HepG2 (cell line): Measurements from ENCODE around the gene IVD.

ENCODE experiments used
- HCFC1 ChIP-seq: fragments of 150-350 bp; IDR thresholded peaks from 2 replicates; pipeline ENCODE4 v1.6.1; 2014; ENCODE audit warnings: low read depth, low read length
- HES4 ChIP-seq: sonication (generic); formaldehyde crosslinking; IDR thresholded peaks from 2 replicates; pipeline ENCODE4 v1.9.0; 2021; ENCODE audit warnings: mild to moderate bottlenecking, missing genetic modification reagents, borderline replicate concordance
- HNRNPH1 ChIP-seq: fragments of 200-400 bp; formaldehyde crosslinking; optimal IDR thresholded peaks from 2 replicates; pipeline ENCODE3; 2017; ENCODE audit warnings: mild to moderate bottlenecking, low read depth, low read length
- HOMEZ ChIP-seq: IDR thresholded peaks from 2 replicates; pipeline ENCODE4 v1.6.1; 2016; ENCODE audit warnings: low read depth
- NR1H2 ChIP-seq: sonication (generic); formaldehyde crosslinking; IDR thresholded peaks from 2 replicates; pipeline ENCODE4 v1.8.1; 2022; ENCODE audit warnings: low read depth, missing genetic modification reagents, borderline replicate concordance
- NR2C2 ChIP-seq: sonication (generic); formaldehyde crosslinking; IDR thresholded peaks from 2 replicates; pipeline ENCODE4 v1.4.0; 2020; ENCODE audit warnings: missing genetic modification reagents, mild to moderate bottlenecking, moderate library complexity, borderline replicate concordance
- RNF2 ChIP-seq: fragments of 450-650 bp; conservative IDR thresholded peaks from 2 replicates; pipeline ENCODE4 v1.6.1; 2016; ENCODE audit warnings: low read depth
- SIN3A ChIP-seq: IDR thresholded peaks from 2 replicates; pipeline ENCODE4 v1.6.1; 2011; ENCODE audit warnings: low read depth, mild to moderate bottlenecking, control low read depth, low read length, borderline replicate concordance
- ZBTB25 ChIP-seq: IDR thresholded peaks from 2 replicates; pipeline ENCODE4 v1.6.1; 2018; ENCODE audit warnings: missing genetic modification reagents
- ZNF264 ChIP-seq: sonication (generic); formaldehyde crosslinking; IDR thresholded peaks from 2 replicates; pipeline ENCODE4 v1.4.0; 2020; ENCODE audit warnings: missing genetic modification reagents

GRCh38 chr15:40465939-40466338, 60.3 kb downstream of the IVD start:
- TF ChIP-seq SIN3A, result no peak
- no peak for TF ChIP-seq HOMEZ (CRISPR knock-in tag)
- TF ChIP-seq NR2C2 (CRISPR knock-in tag), result no peak
- no peak for TF ChIP-seq RNF2
- TF ChIP-seq NR1H2 (CRISPR knock-in tag), result no peak
- no peak for TF ChIP-seq ZBTB25 (CRISPR knock-in tag)
- no peak for TF ChIP-seq HNRNPH1
- no peak for TF ChIP-seq HES4 (CRISPR knock-in tag)
- TF ChIP-seq ZNF264 (CRISPR knock-in tag), result no peak
- TF ChIP-seq HCFC1, result no peak
